HG03175 (cell line): ENCODE data around the gene DLEU7.

Experiments
- ATAC-seq: cut with Tn5 transposase; IDR thresholded peaks from one replicate; pipeline ENCODE4 v1.9.1; 2021; ENCODE audit warnings: mild to moderate bottlenecking, moderate library complexity; ENCODE audit not compliant: unreplicated experiment

DLEU7 gene

DNA sequence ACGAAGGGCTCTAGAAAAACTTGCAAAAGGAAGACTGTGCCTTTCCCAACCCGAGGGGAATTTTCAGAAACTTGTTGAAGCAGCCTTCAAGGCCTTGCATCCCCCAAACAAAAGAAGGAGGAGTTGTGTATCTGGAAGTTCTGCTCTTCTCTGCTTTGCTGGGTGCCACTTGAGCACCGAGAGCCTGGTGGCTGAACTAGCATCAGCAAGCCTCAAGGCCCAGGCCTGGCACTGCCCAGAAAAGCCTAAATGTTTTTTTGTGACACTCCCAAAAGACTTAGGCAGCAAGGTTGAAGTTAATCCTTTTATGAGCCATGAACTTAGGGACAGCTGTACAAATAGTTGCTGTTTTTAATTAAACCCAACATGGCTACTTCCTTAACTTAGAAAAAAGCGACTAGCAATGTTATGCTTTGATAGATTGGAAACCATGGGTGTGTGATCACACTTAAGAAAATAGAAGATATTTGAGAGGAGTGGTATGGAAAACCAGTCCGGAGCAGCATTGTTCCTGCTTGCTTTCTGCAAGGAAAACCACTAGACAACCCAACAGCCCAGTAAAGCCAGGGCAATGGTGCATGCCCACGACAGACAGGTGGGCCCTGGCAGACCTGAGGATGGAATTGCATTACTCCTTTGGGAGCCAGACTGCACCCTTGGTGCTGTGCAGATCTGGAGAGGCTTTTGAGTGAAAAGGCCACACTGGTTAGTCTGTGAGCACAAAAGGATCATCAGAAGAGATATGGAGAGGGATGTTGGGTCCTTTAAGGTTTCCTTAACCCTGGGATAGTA is 788 bp upstream of the DLEU7 start:
- ATAC-seq: no peak

DNA sequence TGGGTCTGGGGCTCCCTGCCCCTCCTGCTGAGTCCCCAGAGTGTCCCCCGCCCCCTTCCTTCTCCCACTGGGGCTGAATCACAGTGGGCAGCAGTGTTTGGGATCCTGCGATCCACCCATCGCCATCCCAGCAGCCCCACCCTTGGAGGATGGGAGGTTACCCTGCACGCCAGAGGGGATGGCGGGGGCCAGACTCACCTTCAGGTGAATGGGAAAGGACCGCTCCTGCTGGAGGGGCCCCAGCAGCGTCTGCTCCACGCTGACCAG is 569 bp downstream of the DLEU7 start:
- ATAC-seq: no peak

- no peak for ATAC-seq
Measured at GRCh38 chr13:50842251-50842989, 1.1 kb downstream of the DLEU7 start.

GRCh38 chr13:50841786-50842185 is 1.7 kb downstream of the DLEU7 start:
- ATAC-seq: no peak

DNA sequence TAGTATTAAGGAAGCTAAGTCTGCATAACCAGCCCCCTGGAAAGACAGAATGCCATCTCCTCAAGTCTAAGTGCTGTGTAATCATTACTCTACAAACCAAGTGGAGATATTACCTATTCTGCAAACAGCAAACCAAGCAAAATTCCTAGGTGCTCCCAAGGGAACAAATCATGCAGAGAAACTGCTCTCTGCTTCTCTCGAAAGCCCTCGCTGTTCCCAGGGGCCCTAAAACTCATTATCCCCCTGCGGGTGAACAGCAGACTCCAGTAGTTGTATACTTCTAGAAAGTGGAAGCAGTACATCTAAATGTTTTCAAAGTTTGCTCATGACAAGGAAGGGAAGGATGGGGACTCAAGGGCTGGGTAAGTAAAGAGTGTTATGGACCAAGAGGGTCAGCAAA is 3.2 kb downstream of the DLEU7 start:
- ATAC-seq: no peak

DNA sequence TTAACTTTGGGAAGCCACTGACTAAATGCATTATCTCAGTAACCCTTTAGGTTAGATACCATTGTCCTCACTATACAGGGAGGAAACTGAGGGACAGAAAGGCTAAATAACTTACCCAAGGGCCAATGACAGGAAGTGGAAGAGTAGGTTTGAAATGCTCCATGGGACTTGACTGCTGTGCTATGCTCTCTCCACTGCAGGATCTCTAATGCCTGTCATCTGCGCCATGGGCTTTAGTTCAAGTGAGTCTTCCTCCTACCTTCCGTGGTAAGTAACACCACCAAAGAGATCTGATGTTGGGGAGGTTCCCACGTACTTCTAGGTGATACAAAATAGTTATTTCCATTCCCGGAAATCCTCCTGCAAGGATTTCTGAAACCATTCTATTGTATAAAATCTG is 3.7 kb downstream of the DLEU7 start:
- ATAC-seq: no peak

DNA sequence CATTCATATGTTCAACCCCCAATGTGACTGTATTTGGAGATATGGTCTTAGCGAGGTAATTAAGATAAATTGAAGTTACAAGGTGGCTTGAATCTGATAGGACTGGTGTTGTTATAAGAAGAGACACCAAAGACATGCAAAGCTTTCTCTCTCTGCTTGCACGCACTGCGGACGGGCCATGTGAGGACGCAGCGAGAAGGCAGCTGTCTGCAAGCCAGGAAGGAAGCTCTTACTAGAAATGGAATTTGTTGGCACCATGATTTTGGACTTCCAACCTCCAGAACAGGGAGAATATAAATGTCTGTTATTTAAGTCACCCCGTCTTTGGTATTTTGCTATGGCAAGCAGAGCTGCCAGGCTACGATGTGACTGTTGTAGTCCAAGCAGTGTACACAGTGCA is 4.8 kb downstream of the DLEU7 start:
- no peak for ATAC-seq

GRCh38 chr13:50838031-50838430 is 5.5 kb downstream of the DLEU7 start:
- no peak for ATAC-seq

- no peak for ATAC-seq
Measured at GRCh38 chr13:50831512-50831911, 12.0 kb downstream of the DLEU7 start.

DNA sequence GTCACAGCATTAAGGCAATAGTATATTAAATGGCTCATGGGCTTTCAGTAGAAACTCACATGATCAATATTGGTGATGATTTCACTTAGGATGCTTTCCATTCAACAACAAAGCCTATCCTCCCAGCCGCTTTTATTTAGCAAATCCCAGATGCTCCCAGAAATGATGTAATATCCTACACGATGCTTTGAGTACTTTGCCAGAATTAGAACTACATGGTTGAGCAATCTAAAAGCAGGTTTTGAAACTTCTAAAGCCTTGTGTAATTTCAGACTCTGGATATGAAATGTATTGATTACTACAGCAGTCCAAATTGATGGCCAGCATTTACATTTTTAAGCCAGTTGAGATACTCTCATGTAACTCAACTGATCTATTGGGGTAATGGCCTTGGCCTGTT is 13.6 kb downstream of the DLEU7 start:
- no peak for ATAC-seq

- no peak for ATAC-seq
Measured at GRCh38 chr13:50829226-50829625, 14.3 kb downstream of the DLEU7 start.

GRCh38 chr13:50826035-50826434 is 17.5 kb downstream of the DLEU7 start:
- no peak for ATAC-seq

GRCh38 chr13:50812242-50812641 is 31.2 kb downstream of the DLEU7 start:
- ATAC-seq: no peak

GRCh38 chr13:50810998-50811397 is 32.5 kb downstream of the DLEU7 start:
- ATAC-seq: peak; percentile 93

- ATAC-seq: no peak
Measured at GRCh38 chr13:50810468-50810867, 33.0 kb downstream of the DLEU7 start.

- ATAC-seq: no peak
Measured at GRCh38 chr13:50809133-50810090, 34.1 kb downstream of the DLEU7 start.

DNA sequence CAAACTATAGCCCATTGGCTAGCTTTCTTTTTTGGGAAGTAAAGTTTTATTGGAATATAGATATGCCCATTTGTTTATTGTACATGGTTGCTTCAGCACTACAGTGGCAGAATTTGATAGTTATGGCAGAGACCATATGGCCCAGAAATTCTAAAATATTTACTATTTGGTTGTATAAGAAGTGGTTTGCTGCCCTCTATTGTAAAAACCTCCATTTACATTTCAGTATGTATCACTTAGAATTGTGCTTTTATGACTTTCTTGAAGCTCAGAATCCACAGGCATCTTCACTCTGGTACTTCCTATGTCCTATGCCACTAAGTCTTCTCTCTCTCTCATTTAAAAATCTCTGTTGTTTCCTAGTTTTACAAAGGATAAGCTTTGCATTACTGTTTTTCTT is 37.7 kb downstream of the DLEU7 start:
- ATAC-seq: no peak

GRCh38 chr13:50801087-50801931 is 42.2 kb downstream of the DLEU7 start:
- peak; percentile 75 for ATAC-seq

GRCh38 chr13:50800091-50800739 is 43.3 kb downstream of the DLEU7 start:
- no peak for ATAC-seq

GRCh38 chr13:50798923-50799322 is 44.6 kb downstream of the DLEU7 start:
- ATAC-seq: no peak
